Spleen (tissue), 11 donors: ENCODE results near the gene ATP6AP2. TPM values are rescaled to one million over a fixed set of nuclear protein-coding genes. Genes with fewer than 3 reads are reported as not detected.

Experiments used
- DNase-seq: peaks from one replicate; pipeline ENCODE4 v3.0.0-alpha.2; 2020
- H3K27ac ChIP-seq, 8 donors: fragments of 200-600 bp; sonication (generic) in 7 of 8; 1 replicate in 4 of 8; 2 replicates in 4 of 8; pipeline versions ENCODE4 v1.5.0 to v1.8.0; 2016 to 2021; ENCODE audit warnings: inconsistent platforms in 4 of 8, mild to moderate bottlenecking in 4 of 8, moderate library complexity in 1 of 8
- H3K27me3 ChIP-seq, 7 donors: fragments of 200-600 bp; sonication (generic) in 6 of 7; replicated peaks in 1 of 7; 1 replicate in 4 of 7; 2 replicates in 3 of 7; pipeline versions ENCODE4 v1.5.0 to v1.8.0; 2016 to 2021; ENCODE audit warnings: inconsistent platforms in 3 of 7, mild to moderate bottlenecking in 1 of 7
- H3K36me3 ChIP-seq, 6 donors: fragments of 200-600 bp; sonication (generic) in 5 of 6; 1 replicate in 4 of 6; 2 replicates in 2 of 6; pipeline versions ENCODE4 v1.5.0 to v1.8.0; 2016 to 2021; ENCODE audit warnings: inconsistent platforms in 2 of 6
- H3K4me1 ChIP-seq, 6 donors: fragments of 200-600 bp; sonication (generic) in 5 of 6; 1 replicate in 3 of 6; 2 replicates in 3 of 6; pipeline versions ENCODE4 v1.5.0 to v1.8.0; 2016 to 2021; ENCODE audit warnings: inconsistent platforms in 3 of 6
- H3K4me3 ChIP-seq, 8 donors: fragments of 200-600 bp; sonication (generic) in 7 of 8; 1 replicate in 4 of 8; 2 replicates in 4 of 8; pipeline versions ENCODE4 v1.5.0 to v1.8.0; 2016 to 2021; ENCODE audit warnings: inconsistent platforms in 4 of 8, mild to moderate bottlenecking in 4 of 8, moderate library complexity in 2 of 8
- H3K9me3 ChIP-seq, 8 donors: fragments of 200-600 bp; sonication (generic) in 7 of 8; 1 replicate in 4 of 8; 2 replicates in 4 of 8; pipeline versions ENCODE4 v1.5.0 to v1.8.0; 2016 to 2021; ENCODE audit warnings: inconsistent platforms in 4 of 8
- CTCF ChIP-seq, 11 experiments: fragments of 200-600 bp in 7 of 11; fragments of 450-650 bp in 4 of 11; sonication (generic) in 4 of 11; IDR thresholded peaks in 8 of 11; conservative IDR thresholded peaks in 3 of 11; 1 replicate in 7 of 11; 2 replicates in 4 of 11; pipeline versions ENCODE4 v1.4.0 to v1.8.0; 2016 to 2021; ENCODE audit warnings: antibody characterized with exemption in 11 of 11, inconsistent platforms in 4 of 11, mild to moderate bottlenecking in 1 of 11
- POLR2A ChIP-seq, 3 donors: fragments of 450-650 bp; IDR thresholded peaks; one replicate each; pipeline ENCODE4 v1.5.1; 2017; ENCODE audit warnings: antibody characterized with exemption in 3 of 3, mild to moderate bottlenecking in 1 of 3
- POLR2AphosphoS5 ChIP-seq, 3 donors: sonication (generic); formaldehyde crosslinking; IDR thresholded peaks; one replicate each; pipeline ENCODE4 v1.5.1; 2017; ENCODE audit warnings: antibody characterized with exemption in 3 of 3
- WGBS, 5 donors: extraction: QIAGEN DNeasy Blood & Tissue Kit in 3 of 5; methylation state at CpG; one replicate each; pipeline versions ENCODE4 v1.1.5 to v1.1.7; 2013 to 2018; 5-methylcytosine and 5-hydroxymethylcytosine counted together
- intact Hi-C: fragments of 100-400 bp; cut with DNase I; formaldehyde crosslinking; loops from one replicate; pipeline ENCODE4 v1.15.0; 2023; ENCODE audit warnings: low total_unique reads
- polyA plus RNA-seq, 3 donors: library from polyadenylated mRNA; stranded (reverse); fragments of 200-250 nt; gene quantifications; one replicate each; pipeline ENCODE4 v1.2.1, GENCODE V29; 2013
- total RNA-seq, 7 donors: library from RNA; depleted of rRNA in 3 of 7; stranded (reverse); fragments of >200 nt in 3 of 7; fragmentation: NEBNext Ultra II Directional in 4 of 7; extraction: Animal tissue kit (Norgen Biotek cat#: 25700) in 4 of 7; gene quantifications; one replicate each; pipeline versions ENCODE4 v1.1.0 to v1.2.1, GENCODE V29; 2016 to 2021
- donor health status: healthy with polysubstance abuse.
- donor health status: DM: no; HTN: no; CAD: no; lungs with moderate emphysema.
- donor health status: DM: no; HTN: no; CAD: no.
- donor health status: Bipolar disorder and iron deficiency.
- donor health status: healthy.
- donor health status: DM: no; HTN: no; CAD: no.
- donor health status: DM: yes; HTN: yes; CAD: no.

Gene ATP6AP2
- total and polyA plus RNA-seq, 10 donors: 36.9 to 130 (median 83.6) TPM

- 3 to 11% (median 5%) methylated on average over 8 of the region's 8 CpGs for WGBS, 5 donors
- Histone ChIP-seq H3K27me3 (peaks cover 0 to 3% (median 0%) of the 10 kb centered on the region in 7 donors), H3K36me3 (no peaks in the 10 kb centered on the region), H3K9me3 (no peaks in the 10 kb centered on the region), H3K4me1 (peaks cover 0 to 19% (median 10%) of the 10 kb centered on the region in 6 donors), H3K4me3 (no peak overlapping the region), H3K27ac (peak overlapping the region in 2 of 8 donors; percentile 18 to 30)
- intact Hi-C loops: no loop called here
- TF ChIP-seq POLR2AphosphoS5 (IDR thresholded peaks at IDR 0.05) (no peak), POLR2A (IDR thresholded peaks at IDR 0.05) (no peak), CTCF (IDR thresholded peaks at IDR 0.05 in 8 of 11, conservative IDR thresholded peaks at IDR 0.05 in 3 of 11) (peak; percentile 55 to 92 (median 79))
- DNase-seq: no peak
Observed at GRCh38 chrX:40543661-40544328, 37.0 kb upstream of the ATP6AP2 start.

GRCh38 chrX:40544343-40545266 lies 36.2 kb upstream of the ATP6AP2 start:
- TF ChIP-seq POLR2AphosphoS5 (IDR thresholded peaks at IDR 0.05) (no peak), POLR2A (IDR thresholded peaks at IDR 0.05) (no peak), CTCF (IDR thresholded peaks at IDR 0.05 in 8 of 11, conservative IDR thresholded peaks at IDR 0.05 in 3 of 11) (no peak)
- Histone ChIP-seq H3K4me1 (peaks cover 0 to 11% (median 9%) of the 10 kb centered on the region in 6 donors), H3K27ac (peak overlapping the region in 2 of 8 donors; percentile 18 to 30), H3K36me3 (no peaks in the 10 kb centered on the region), H3K9me3 (no peaks in the 10 kb centered on the region), H3K27me3 (peaks cover 0 to 3% (median 0%) of the 10 kb centered on the region in 7 donors), H3K4me3 (no peak overlapping the region)
- intact Hi-C loops: no loop called here
- WGBS, 5 donors: 49 to 63% (median 55%) methylated on average over 13 of the region's 13 CpGs
- DNase-seq: no peak

DNA sequence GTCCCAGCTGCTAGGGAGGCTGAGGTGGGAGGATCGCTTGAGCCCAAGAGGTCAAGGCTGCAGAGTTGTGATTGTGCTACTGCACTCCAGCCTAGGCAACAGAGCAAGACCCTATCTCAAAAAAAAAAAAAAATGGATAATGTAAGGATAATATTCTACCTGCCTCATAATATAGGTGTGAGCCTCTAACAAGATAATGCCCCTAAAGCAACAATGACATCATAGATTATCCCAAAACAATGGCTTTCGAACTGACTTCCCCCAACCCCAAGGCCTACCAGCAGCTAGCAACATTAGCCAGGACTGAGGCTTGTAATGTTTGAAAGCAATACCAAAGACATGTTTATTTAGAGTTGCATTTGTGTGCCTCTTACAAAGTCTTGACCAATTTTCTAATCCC lies 33.9 kb upstream of the ATP6AP2 start:
- TF ChIP-seq POLR2AphosphoS5 (IDR thresholded peaks at IDR 0.05) (no peak), POLR2A (IDR thresholded peaks at IDR 0.05) (no peak), CTCF (IDR thresholded peaks at IDR 0.05 in 8 of 11, conservative IDR thresholded peaks at IDR 0.05 in 3 of 11) (no peak)
- H3K4me1 ChIP-seq: peaks cover 0 to 9% (median 8%) of the 10 kb centered on the region in 6 donors
- H3K27me3 ChIP-seq: peaks cover 0 to 6% (median 0%) of the 10 kb centered on the region in 7 donors
- no peak overlapping the region for H3K4me3 ChIP-seq
- no peaks in the 10 kb centered on the region for H3K9me3 ChIP-seq
- no peaks in the 10 kb centered on the region for H3K36me3 ChIP-seq
- no peak overlapping the region for H3K27ac ChIP-seq
- intact Hi-C loops: no loop called here
- 76 to 94% (median 91%) methylated on average over 2 of the region's 2 CpGs for WGBS, 5 donors
- DNase-seq: no peak

GRCh38 chrX:40550066-40550465 lies 30.7 kb upstream of the ATP6AP2 start:
- 60 to 72% (median 66%) methylated on average over 7 to 9 of the region's 9 CpGs for WGBS, 5 donors
- Histone ChIP-seq H3K27me3 (peaks cover 0 to 13% (median 0%) of the 10 kb centered on the region in 7 donors), H3K9me3 (no peaks in the 10 kb centered on the region), H3K27ac (no peak overlapping the region), H3K4me3 (no peak overlapping the region), H3K4me1 (no peaks in the 10 kb centered on the region), H3K36me3 (no peaks in the 10 kb centered on the region)
- intact Hi-C loops: no loop called here
- DNase-seq: no peak
- no peak for TF ChIP-seq POLR2AphosphoS5 (IDR thresholded peaks at IDR 0.05)
- TF ChIP-seq POLR2A (IDR thresholded peaks at IDR 0.05): no peak
- no peak for TF ChIP-seq CTCF (IDR thresholded peaks at IDR 0.05 in 8 of 11, conservative IDR thresholded peaks at IDR 0.05 in 3 of 11)
